RWPE2 (cell line): ENCODE results near the gene TNNC2.

ENCODE experiments used
- ATAC-seq: fragments of 200-7000 bp; cut with Tn5 transposase; 3 replicates; pipeline ENCODE4 v1.9.1; 2021; ENCODE audit warnings: low read depth
- DNase-seq: peaks from one replicate; pipeline ENCODE4 v3.0.0-alpha.2; 2020; ENCODE audit warnings: low spot score
- H3K27ac ChIP-seq: fragments of 450-650 bp; 2 replicates; pipeline ENCODE4 v1.5.1; 2017; ENCODE audit warnings: mild to moderate bottlenecking; ENCODE audit not compliant: poor library complexity, severe bottlenecking
- H3K27me3 ChIP-seq: fragments of 250-450 bp; sonication (Bioruptor Pico); 2 replicates; pipeline ENCODE4 v1.5.1; 2021; ENCODE audit warnings: mild to moderate bottlenecking, moderate library complexity; ENCODE audit not compliant: insufficient read depth, poor library complexity, severe bottlenecking
- H3K36me3 ChIP-seq: fragments of 250-450 bp; sonication (Bioruptor Pico); 2 replicates; pipeline ENCODE4 v1.5.1; 2020; ENCODE audit warnings: low read depth, mild to moderate bottlenecking, moderate library complexity
- H3K4me1 ChIP-seq: fragments of 250-450 bp; sonication (Bioruptor Pico); 2 replicates; pipeline ENCODE4 v1.5.1; 2021; ENCODE audit warnings: mild to moderate bottlenecking, moderate library complexity; ENCODE audit not compliant: insufficient read depth, poor library complexity, severe bottlenecking
- H3K4me3 ChIP-seq: fragments of 250-450 bp; sonication (Bioruptor Pico); 2 replicates; pipeline ENCODE4 v1.5.1; 2021; ENCODE audit warnings: mild to moderate bottlenecking, moderate library complexity; ENCODE audit not compliant: severe bottlenecking
- H3K9me3 ChIP-seq: fragments of 250-450 bp; sonication (Bioruptor Pico); 2 replicates; pipeline ENCODE4 v1.5.1; 2021; ENCODE audit warnings: mild to moderate bottlenecking, moderate library complexity; ENCODE audit not compliant: severe bottlenecking
- TF ChIP-seq, protein P1 (sequence below): fragments of 450-650 bp; IDR thresholded peaks from one replicate; pipeline ENCODE4 v1.5.1; 2017; ENCODE audit warnings: mild to moderate bottlenecking, moderate library complexity; ENCODE audit not compliant: poor library complexity, severe bottlenecking

The TNNC2 gene

DNA sequence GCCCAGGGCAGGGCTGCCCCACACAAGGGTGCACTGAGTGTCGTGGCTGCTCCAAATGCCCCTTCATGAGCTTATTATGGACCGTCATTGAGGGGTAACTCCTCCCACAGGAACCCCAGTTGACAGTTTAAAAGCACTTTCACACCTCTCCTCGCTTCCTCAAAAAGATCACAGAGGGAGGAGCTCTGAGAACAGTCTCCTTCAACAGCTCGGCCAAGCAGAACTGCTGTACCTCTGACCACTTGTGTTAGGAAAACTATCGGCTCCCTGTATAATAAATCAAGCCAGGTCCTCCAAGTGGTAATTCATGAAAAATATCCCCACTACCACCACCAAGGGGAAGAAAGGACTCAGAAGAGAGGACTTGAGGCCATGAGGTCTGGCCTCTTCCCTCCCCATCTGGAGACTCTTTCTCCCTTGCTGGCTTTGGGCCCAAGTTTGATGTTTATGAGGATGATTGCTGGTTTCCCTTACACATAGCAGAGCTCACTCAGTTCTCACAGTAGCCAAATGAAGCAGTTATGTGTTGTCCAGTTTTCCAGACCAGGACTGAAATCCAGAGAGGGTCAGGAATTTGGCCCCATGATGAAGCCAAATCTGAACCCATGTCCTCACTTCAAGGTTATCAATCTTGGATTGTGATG lies 15.2 kb upstream of the TNNC2 start:
- TF ChIP-seq, protein P1, sequence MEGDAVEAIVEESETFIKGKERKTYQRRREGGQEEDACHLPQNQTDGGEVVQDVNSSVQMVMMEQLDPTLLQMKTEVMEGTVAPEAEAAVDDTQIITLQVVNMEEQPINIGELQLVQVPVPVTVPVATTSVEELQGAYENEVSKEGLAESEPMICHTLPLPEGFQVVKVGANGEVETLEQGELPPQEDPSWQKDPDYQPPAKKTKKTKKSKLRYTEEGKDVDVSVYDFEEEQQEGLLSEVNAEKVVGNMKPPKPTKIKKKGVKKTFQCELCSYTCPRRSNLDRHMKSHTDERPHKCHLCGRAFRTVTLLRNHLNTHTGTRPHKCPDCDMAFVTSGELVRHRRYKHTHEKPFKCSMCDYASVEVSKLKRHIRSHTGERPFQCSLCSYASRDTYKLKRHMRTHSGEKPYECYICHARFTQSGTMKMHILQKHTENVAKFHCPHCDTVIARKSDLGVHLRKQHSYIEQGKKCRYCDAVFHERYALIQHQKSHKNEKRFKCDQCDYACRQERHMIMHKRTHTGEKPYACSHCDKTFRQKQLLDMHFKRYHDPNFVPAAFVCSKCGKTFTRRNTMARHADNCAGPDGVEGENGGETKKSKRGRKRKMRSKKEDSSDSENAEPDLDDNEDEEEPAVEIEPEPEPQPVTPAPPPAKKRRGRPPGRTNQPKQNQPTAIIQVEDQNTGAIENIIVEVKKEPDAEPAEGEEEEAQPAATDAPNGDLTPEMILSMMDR = no peak
- H3K36me3 ChIP-seq = peaks cover 68% of the 10 kb centered on the region
- no peaks in the 10 kb centered on the region for H3K4me1 ChIP-seq
- ATAC-seq (0 out of 3 replicates have a peak, but pooled peaks have one; percentile 5), DNase-seq (no peak)
- H3K27ac ChIP-seq = no peak overlapping the region
- H3K27me3 ChIP-seq = no peaks in the 10 kb centered on the region
- no peak overlapping the region for H3K4me3 ChIP-seq
- no peaks in the 10 kb centered on the region for H3K9me3 ChIP-seq

GRCh38 chr20:45841407-45842129 lies 14.5 kb upstream of the TNNC2 start:
- Histone ChIP-seq H3K4me3 (no peak overlapping the region), H3K27me3 (no peaks in the 10 kb centered on the region), H3K27ac (no peak overlapping the region), H3K9me3 (no peaks in the 10 kb centered on the region), H3K4me1 (no peaks in the 10 kb centered on the region), H3K36me3 (peaks cover 61% of the 10 kb centered on the region)
- TF ChIP-seq, protein P1 = no peak
- DNase-seq (no peak), ATAC-seq (peak; percentile 19; the same call in 2 of the 3 replicates)

- H3K9me3 ChIP-seq = no peaks in the 10 kb centered on the region
- TF ChIP-seq, protein P1 = no peak
- H3K4me1 ChIP-seq = peaks cover 3% of the 10 kb centered on the region
- DNase-seq (no peak), ATAC-seq (no peak; the same call in 2 of the 3 replicates)
- H3K36me3 ChIP-seq = peaks cover 52% of the 10 kb centered on the region
- no peaks in the 10 kb centered on the region for H3K27me3 ChIP-seq
- no peak overlapping the region for H3K4me3 ChIP-seq
- no peak overlapping the region for H3K27ac ChIP-seq
Observed at GRCh38 chr20:45840700-45841198, 13.6 kb upstream of the TNNC2 start.

DNA sequence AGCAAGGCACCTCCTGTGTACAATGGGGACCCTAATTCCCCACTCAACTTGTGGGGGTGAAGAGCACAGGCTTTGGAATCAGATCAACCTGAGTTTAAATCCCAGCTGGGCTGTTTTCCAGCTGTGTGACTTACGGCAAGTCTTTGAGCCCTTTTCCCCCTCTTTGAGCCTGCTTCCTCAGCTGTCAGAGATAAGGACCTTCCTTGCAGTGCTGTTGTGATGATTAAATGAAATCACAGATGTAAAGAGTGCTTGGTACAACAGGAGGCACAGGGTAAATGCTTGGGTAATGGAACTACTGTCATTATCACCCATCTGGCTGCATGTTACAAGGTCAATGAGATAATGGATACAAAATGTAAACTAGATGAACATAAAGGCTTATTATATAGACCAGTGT lies 9.7 kb upstream of the TNNC2 start:
- Histone ChIP-seq H3K4me3 (no peak overlapping the region), H3K4me1 (peaks cover 15% of the 10 kb centered on the region), H3K27ac (peak overlapping the region; percentile 1), H3K27me3 (no peaks in the 10 kb centered on the region), H3K9me3 (no peaks in the 10 kb centered on the region), H3K36me3 (peaks cover 14% of the 10 kb centered on the region; the same call in 1 of the 2 replicates)
- DNase-seq (no peak), ATAC-seq (no peak)
- TF ChIP-seq, protein P1 = no peak

GRCh38 chr20:45835825-45836224 lies 8.7 kb upstream of the TNNC2 start:
- DNase-seq (no peak), ATAC-seq (0 out of 3 replicates have a peak, but pooled peaks have one; percentile 4)
- Histone ChIP-seq H3K36me3 (peaks cover 6% of the 10 kb centered on the region; the same call in 1 of the 2 replicates), H3K4me3 (no peak overlapping the region), H3K9me3 (no peaks in the 10 kb centered on the region), H3K27me3 (no peaks in the 10 kb centered on the region), H3K27ac (peak overlapping the region; percentile 0), H3K4me1 (peaks cover 15% of the 10 kb centered on the region)
- TF ChIP-seq, protein P1 = no peak
